Psoas muscle (tissue), 8 donors: Measurements from ENCODE around the gene HPSE2. TPM values are rescaled to one million over a fixed set of nuclear protein-coding genes. Genes with fewer than 3 reads are reported as not detected.
A peak's percentile ranks its signal among the peaks of the same experiment; 100 is the strongest.

Source experiments
- ATAC-seq, 4 donors: fragments of 200-7000 bp; cut with Tn5 transposase; one replicate each; pipeline ENCODE4 v1.9.1; 2020; ENCODE audit warnings: moderate library complexity in 3 of 4, mild to moderate bottlenecking in 2 of 4
- DNase-seq, 2 donors: peaks; one replicate each; pipeline ENCODE4 v3.0.0-alpha.2; 2020
- H3K27ac ChIP-seq: fragments of 200-600 bp; one replicate; pipeline ENCODE4 v1.8.0; 2022
- H3K27me3 ChIP-seq, 3 donors: fragments of 200-600 bp in 1 of 3; one replicate each; pipeline versions ENCODE4 v1.6.1 to v1.8.0; 2013 to 2022; ENCODE audit warnings: low read length in 2 of 3, mild to moderate bottlenecking in 2 of 3, moderate library complexity in 1 of 3; ENCODE audit not compliant: insufficient read depth in 3 of 3
- H3K36me3 ChIP-seq, 2 donors: fragments of 200-600 bp in 1 of 2; one replicate each; pipeline versions ENCODE4 v1.6.1 to v1.8.0; 2013 to 2022; ENCODE audit warnings: low read depth in 1 of 2, mild to moderate bottlenecking in 1 of 2, moderate library complexity in 1 of 2; ENCODE audit not compliant: insufficient read depth in 1 of 2
- H3K4me1 ChIP-seq: fragments of 200-600 bp; one replicate; pipeline ENCODE4 v1.8.0; 2022
- H3K4me3 ChIP-seq: fragments of 200-600 bp; one replicate; pipeline ENCODE4 v1.8.0; 2022; ENCODE audit warnings: mild to moderate bottlenecking
- H3K9me3 ChIP-seq: fragments of 200-600 bp; one replicate; pipeline ENCODE4 v1.8.0; 2022
- WGBS, 3 donors: extraction: QIAGEN DNeasy Blood & Tissue Kit; methylation state at CpG; one replicate each; pipeline versions ENCODE4 v1.1.6 to v1.1.7; 2013; 5-methylcytosine and 5-hydroxymethylcytosine counted together
- intact Hi-C, 2 donors: fragments of 100-400 bp; cut with DNase I; formaldehyde crosslinking; loops; one replicate each; pipeline versions ENCODE4 v1.11.0 to v1.14.2; 2022
- polyA plus RNA-seq, 3 donors: library from polyadenylated mRNA; stranded (reverse); fragments of 200-250 nt; gene quantifications; one replicate each; pipeline ENCODE4 v1.2.3, GENCODE V29; 2013
- total RNA-seq, 4 donors: library from RNA; stranded (reverse); fragmentation: NEBNext Ultra II Directional in 2 of 4; extraction: Animal tissue kit (Norgen Biotek cat#: 25700) in 2 of 4; gene quantifications; one replicate each; pipeline versions ENCODE4 v1.2.1 to v1.2.4, GENCODE V29; 2021 to 2023
- TF ChIP-seq, protein P1 (sequence below): fragments of 200-600 bp; IDR thresholded peaks from one replicate; pipeline ENCODE4 v1.8.0; 2022; ENCODE audit warnings: antibody characterized with exemption
- donor health status: healthy with polysubstance abuse.
- donor health status: DM: no; HTN: no; CAD: no; lungs with moderate emphysema.
- donor health status: Bipolar disorder and iron deficiency.
- donor health status: healthy.
- donor health status: DM: yes; HTN: yes; CAD: no.
- donor health status: DM: no; HTN: no; CAD: no.
- donor health status: DM: no; HTN: no; CAD: no.
- donor health status: DM: yes; HTN: yes; CAD: no.

HPSE2 gene
- total and polyA plus RNA-seq, 7 donors: 0.01 to 0.17 (median 0.03) TPM; not detected in 4

DNA sequence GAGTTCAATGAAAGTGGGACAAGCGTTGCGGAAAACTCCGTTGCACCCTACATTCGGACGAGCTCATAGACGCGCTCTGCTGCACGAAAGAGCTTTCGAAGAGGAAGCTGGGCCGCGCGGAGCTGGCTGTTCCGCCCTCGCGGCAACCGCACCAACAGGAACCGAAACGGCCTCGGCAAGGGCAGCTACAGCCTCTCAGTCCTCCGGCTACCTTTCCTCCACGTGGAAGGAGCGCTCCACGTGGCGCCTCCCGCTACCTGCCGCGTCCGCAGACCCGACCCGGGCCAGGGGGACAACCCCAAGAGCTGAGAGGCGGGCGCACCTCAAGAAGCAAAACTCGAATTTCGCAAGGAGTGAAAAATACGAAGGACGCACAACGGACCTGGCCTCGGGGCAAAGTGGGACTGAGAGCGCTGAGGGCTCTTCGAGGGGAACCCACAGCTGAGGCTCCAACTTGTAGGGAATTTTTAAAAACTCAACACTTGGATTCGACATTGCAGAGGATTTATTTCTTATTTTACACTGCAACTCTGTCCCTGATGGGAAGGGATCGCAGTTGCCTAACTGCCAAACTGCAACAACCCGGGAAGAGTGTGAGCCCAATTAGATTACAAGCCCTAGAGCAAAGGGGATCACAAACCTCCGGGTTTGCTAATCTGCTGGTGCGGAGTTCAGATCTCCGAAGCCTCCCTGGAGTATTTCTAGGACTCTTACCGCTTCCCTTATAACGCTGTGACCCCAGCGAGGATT, 1.4 kb downstream of the HPSE2 start:
- Histone ChIP-seq H3K4me1 (peaks cover 11% of the 10 kb centered on the region), H3K27me3 (peaks cover 0 to 71% (median 37%) of the 10 kb centered on the region in 3 donors), H3K4me3 (peak overlapping the region; percentile 58), H3K36me3 (no peaks in the 10 kb centered on the region), H3K27ac (no peak overlapping the region), H3K9me3 (no peaks in the 10 kb centered on the region)
- intact Hi-C loops: no loop called here
- whole genome bisulfite sequencing, 3 donors: 9 to 16% (median 14%) methylated on average over 49 of the region's 49 CpGs
- DNase-seq (peak; percentile 42 to 69), ATAC-seq (peak in 2 of 4 donors; percentile 32 to 55)
- TF ChIP-seq, protein P1, sequence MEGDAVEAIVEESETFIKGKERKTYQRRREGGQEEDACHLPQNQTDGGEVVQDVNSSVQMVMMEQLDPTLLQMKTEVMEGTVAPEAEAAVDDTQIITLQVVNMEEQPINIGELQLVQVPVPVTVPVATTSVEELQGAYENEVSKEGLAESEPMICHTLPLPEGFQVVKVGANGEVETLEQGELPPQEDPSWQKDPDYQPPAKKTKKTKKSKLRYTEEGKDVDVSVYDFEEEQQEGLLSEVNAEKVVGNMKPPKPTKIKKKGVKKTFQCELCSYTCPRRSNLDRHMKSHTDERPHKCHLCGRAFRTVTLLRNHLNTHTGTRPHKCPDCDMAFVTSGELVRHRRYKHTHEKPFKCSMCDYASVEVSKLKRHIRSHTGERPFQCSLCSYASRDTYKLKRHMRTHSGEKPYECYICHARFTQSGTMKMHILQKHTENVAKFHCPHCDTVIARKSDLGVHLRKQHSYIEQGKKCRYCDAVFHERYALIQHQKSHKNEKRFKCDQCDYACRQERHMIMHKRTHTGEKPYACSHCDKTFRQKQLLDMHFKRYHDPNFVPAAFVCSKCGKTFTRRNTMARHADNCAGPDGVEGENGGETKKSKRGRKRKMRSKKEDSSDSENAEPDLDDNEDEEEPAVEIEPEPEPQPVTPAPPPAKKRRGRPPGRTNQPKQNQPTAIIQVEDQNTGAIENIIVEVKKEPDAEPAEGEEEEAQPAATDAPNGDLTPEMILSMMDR: no peak

DNA sequence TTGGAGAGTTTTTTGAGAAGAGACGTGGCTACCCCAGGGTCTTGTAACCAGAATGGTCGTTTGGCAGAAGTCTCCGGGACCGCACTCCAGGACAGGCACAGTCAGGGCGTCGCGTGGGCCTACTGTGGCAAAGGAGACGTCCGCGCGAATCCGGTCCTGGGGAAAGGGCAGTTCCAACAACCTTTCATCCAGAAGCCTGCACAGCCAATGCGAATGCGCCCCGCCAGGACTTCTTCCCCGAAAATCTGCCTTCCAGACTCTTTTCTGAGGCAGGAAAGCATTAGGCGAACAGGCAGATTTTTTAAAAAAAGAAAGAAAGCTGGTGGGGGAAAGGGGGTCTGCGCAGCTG, 2.0 kb downstream of the HPSE2 start:
- DNase-seq (no peak), ATAC-seq (no peak)
- 30 to 36% (median 31%) methylated on average over 18 of the region's 18 CpGs for WGBS, 3 donors
- H3K4me3 ChIP-seq: peak overlapping the region; percentile 58
- no peak overlapping the region for H3K27ac ChIP-seq
- H3K36me3 ChIP-seq: no peaks in the 10 kb centered on the region
- intact Hi-C loops: no loop called here
- H3K4me1 ChIP-seq: peaks cover 11% of the 10 kb centered on the region
- H3K27me3 ChIP-seq: peaks cover 0 to 68% (median 34%) of the 10 kb centered on the region in 3 donors
- TF ChIP-seq, protein P1: no peak
- H3K9me3 ChIP-seq: no peaks in the 10 kb centered on the region

DNA sequence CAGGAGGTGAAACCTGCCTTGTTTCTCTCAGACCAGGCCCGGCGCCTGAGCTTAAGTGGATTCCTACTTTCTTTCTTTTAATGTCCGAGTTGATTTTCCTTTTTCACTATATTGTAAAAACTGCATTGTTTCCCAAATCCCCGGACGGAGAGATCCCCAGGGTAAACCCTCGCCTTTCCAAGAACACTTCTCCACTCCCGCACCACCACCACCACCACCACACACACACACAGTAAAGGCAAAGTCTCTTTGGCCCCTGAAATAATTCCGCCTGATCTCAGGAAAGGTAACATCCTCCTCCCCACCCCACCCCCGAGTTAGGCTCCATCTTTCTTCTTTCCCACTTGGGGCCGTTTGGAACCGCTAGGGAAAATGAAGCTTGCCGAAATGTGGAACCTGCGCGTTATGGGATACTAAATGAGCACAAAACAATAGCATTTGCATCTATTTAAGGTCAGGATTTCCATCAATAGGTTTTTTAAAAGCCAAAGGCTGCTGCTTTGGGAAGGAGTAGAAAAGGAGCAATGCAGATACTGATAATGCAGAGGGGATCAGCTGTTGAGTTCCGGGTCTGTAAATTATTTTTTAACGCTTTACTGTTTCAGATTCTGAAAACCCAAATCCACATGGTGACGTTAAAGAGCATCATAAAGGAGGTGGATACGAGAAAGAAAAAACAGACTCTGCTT, 2.5 kb downstream of the HPSE2 start:
- Histone ChIP-seq H3K27ac (no peak overlapping the region), H3K4me1 (peaks cover 11% of the 10 kb centered on the region), H3K27me3 (peaks cover 0 to 66% (median 34%) of the 10 kb centered on the region in 3 donors), H3K9me3 (no peaks in the 10 kb centered on the region), H3K4me3 (peak overlapping the region; percentile 58), H3K36me3 (no peaks in the 10 kb centered on the region)
- ATAC-seq (no peak), DNase-seq (no peak)
- intact Hi-C loops: no loop called here
- WGBS, 3 donors: 27 to 34% (median 27%) methylated on average over 18 of the region's 18 CpGs
- TF ChIP-seq, protein P1: no peak

DNA sequence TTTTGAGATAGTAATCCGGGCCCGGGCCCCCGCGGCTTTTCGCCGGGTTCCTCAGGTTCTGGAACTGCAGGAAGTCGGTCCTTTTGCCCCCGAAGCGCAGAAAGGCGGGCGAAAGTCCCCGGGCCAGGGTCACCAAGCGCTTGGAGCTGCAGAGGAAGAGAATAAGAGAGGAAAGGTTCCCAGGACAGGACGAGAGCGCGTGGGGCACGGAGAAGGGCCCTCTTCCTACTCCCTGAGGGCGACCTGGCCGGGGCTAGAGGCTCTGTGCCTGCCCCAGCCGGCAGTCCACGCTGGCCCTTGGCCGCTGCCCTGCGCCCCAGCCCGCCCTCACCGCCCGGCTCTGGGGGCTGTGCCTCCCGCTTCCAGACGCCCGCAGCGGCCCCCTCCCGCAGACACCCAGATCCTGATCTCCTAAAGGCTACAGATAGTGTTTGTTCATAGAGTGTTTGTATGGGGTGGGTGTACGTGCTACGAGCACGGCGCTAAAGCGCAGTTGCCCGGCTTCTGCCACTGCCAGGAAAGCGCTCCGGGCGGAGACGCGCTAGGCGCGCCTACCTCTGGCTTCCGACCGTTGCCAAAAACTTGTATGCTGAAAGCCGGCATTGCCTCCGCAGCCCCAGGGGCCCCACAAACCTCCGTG, 3.2 kb downstream of the HPSE2 start:
- Histone ChIP-seq H3K4me3 (peak overlapping the region; percentile 58), H3K27me3 (peaks cover 0 to 65% (median 34%) of the 10 kb centered on the region in 3 donors), H3K4me1 (peaks cover 11% of the 10 kb centered on the region), H3K36me3 (no peaks in the 10 kb centered on the region), H3K9me3 (no peaks in the 10 kb centered on the region), H3K27ac (no peak overlapping the region)
- TF ChIP-seq, protein P1: no peak
- peak in 3 of 4 donors; percentile 49 to 68 (median 55) for ATAC-seq
- intact Hi-C loops: no loop called here
- peak in 1 of 2 donors; percentile 51 for DNase-seq
- 4 to 6% (median 5%) methylated on average over 49 of the region's 49 CpGs for WGBS, 3 donors
